Fibroblast of gingiva (primary cell): Measurements from ENCODE around the gene GRID2IP.
"Not testable (repeated sequence)": the region's sequence is repeated elsewhere in the genome, so short reads cannot be mapped to it uniquely, and the experiment has no call there.

Experiments
- DNase-seq: peaks from one replicate; pipeline ENCODE4 v3.0.0-alpha.2; 2011; ENCODE audit warnings: low read depth

Gene GRID2IP

DNA sequence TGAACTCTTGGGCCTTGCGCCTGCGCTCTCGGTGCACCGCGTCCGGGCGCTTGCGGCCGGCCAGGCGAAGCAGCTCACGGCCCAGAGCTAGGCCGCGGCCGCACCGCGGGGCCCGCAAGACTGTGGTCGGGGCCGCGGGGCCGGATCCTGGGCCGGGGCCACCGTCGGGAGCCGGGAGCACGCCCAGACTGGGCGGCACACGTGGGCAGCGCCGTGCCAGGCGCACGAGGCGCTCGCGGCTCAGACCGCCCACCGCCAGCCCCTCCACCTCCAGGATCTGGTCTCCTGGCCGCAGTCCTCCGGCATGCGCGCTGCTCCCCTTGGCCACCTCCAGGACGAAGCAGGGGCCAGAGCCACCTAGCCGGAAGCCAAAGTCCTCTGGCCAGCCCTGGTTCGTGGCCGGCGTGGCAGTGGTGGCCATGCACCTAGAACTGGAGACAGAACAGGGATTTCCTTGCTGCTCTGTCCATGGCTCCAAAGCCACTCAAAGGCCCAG lies at the start of gene GRID2IP:
TSS of gene GRID2IP (minus strand) at position 446 of the 496 bp plus-strand sequence. CDS start at position 421, 25 bp downstream.
- DNase-seq, result no peak

DNA sequence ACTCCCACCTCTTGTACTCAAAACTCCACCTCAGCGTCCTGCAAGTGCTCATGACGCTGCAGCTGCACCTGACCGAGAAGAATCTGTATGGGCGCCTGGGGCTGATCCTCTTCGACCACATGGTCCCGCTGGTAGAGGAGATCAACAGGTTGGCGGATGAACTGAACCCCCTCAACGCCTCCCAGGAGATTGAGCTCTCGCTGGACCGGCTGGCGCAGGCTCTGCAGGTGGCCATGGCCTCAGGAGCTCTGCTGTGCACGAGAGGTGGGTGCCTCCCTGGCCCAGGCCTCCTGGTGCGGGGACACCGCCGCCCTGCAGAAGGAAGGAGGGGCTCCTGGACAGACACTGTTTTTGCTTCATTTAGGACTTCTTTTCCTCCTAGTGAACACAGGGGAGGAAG lies 48.8 kb upstream of the GRID2IP start:
- DNase-seq, result no peak

DNA sequence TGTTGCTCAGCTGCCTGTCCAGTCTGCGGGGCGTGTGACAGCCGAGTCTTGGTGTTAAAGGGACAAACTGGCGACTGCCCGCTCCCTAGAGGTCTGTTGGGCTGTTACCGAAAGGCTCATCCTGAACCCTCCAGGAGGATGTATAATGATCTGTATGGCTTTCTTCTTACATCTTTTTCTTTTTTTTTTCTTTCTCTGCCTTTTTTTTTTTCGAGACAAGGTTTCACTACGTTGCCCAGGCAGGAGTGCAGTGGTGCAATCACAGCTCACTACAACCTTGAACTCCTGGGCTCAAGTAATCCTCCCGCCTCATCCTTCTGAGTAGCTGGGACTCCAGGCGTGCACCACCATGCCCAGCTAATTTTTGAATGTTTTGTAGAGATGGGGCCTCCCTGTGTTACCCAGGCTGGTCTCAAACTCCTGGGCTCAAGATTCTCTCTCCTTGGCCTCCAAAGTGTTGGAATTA lies 39.4 kb upstream of the GRID2IP start:
- no peak for DNase-seq

DNA sequence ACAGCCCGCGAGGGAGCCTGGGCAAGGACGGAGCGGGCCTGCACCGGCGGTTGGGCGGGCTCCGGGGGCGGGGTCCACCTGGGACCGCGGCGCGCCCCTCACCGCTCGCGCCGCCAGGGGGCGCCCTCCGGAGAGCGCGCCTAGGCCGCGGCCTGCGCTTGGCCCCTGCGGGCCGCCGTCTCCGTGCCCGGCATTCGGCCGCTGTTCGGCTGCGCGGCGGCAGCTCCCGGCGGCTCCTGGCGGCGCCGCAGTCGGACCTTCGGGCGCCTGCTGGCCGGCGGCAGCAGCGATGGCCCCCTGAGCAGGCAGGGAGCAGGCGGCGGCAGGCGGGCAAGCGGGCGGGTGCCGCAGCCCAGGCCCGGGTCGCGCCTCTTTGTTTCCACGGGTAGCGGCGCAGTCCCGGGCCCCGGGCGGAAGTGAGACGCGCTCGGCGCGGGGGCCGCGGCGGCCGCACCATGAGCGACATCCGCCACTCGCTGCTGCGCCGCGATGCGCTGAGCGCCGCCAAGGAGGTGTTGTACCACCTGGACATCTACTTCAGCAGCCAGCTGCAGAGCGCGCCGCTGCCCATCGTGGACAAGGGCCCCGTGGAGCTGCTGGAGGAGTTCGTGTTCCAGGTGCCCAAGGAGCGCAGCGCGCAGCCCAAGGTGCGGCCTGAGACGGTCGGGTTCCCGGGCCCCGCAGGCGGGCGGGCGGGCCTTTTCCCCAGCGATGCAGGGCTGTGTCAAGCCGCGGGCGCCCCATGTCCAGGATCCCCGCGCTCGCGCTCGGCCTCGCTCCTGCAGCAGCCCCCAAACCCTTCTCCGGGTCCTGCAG lies 38.8 kb upstream of the GRID2IP start, which contains the start of gene INTS15:
TSS of gene INTS15 (plus strand) at position 193 of the 816 bp plus-strand sequence. CDS start at position 456, 263 bp downstream.
- peak; percentile 77 for DNase-seq

DNA sequence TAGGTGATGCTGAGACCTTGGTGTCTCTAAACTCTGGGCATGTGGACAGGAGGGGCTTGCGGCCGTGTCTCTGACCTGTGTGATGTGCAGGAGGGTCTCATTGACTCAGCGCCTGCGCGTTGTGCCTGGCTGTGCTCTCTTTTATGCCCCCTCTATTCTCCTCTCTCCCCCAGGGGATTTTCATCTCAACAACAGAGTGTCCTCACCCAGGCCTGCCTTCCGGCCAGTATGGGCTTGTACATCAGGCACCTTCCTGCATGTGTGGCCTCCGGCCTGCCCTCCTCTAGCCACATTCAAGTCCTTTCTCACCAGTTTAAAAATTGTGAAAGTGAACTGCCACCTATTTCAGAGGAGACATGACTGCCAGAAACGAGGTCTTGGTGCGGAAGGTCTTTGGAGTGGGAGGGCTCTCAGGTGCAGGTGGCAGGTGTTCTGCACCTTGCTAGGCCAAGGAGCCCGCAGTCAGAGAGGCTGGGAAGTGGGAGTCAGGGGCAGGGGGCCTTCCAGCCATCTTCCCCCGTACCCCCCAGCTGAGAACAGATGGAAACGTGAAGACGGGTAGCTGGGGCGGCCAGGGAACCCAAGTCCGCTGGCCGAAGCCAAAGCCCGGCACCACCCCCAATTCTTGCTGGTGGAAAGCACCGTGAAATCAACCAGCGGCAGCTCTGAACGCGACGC lies 38.0 kb upstream of the GRID2IP start:
- DNase-seq, result no peak

DNA sequence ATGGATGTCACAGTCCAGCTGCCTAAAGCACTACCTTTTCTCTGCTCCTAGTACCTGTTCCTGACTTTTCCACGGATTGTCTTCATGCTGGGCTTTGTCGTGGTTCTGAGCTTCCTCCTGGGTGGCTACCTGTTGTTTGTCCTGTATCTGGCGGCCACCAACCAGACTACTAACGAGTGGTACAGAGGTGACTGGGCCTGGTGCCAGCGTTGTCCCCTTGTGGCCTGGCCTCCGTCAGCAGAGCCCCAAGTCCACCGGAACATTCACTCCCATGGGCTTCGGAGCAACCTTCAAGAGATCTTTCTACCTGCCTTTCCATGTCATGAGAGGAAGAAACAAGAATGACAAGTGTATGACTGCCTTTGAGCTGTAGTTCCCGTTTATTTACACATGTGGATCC lies 37.3 kb upstream of the GRID2IP start:
- DNase-seq, result no peak

DNA sequence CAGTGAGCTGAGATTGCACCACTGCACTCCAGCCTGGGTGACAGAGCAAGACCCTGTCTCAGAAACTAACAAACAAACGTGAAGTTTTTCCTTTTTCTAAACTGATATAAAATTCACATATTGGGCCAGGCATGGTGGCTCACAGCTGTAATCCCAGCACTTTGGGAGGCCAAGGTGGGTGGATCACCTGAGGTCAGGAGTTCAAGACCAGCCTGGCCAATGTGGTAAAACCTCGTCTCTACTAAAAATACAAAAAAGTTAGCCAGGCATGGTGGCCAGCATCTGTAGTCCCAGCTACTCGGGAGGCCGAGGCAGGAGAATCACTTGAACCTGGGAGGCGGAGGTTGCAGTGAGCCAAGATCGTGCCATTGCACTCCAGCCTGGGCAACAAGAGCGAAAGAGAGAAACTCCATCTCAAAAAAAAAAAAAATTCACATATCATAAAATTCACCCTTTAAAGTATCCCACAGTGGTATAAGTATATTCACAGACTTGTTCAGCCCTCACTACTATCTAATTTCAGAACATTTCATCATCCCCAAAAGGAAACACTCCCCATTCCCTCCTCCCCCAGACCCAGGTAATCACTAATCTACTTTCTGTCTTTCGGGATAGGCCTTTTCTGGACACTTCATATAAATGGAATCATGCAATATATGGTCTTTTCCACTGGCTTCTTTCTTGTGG lies 34.6 kb upstream of the GRID2IP start:
- not testable (repeated sequence) for DNase-seq

DNA sequence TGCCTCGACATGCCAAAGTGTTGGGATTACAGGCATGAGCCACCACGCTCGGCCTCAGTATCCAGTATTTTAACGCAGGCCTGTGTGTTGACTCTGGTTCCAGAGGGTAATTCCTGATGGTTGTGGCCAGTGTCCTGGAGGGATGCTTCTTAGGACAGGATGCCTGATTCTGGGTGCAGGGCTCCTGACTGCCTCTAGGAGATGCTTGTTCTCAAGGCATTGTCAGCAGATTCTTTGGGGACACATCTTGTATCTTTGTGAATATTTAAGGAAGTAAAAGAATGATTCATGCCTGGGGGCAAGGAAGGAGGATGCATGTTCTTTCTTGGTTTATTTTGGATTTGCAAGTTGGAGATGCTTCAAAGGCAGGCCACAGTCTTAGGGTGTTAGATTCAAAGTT lies 28.2 kb upstream of the GRID2IP start:
- no peak for DNase-seq

DNA sequence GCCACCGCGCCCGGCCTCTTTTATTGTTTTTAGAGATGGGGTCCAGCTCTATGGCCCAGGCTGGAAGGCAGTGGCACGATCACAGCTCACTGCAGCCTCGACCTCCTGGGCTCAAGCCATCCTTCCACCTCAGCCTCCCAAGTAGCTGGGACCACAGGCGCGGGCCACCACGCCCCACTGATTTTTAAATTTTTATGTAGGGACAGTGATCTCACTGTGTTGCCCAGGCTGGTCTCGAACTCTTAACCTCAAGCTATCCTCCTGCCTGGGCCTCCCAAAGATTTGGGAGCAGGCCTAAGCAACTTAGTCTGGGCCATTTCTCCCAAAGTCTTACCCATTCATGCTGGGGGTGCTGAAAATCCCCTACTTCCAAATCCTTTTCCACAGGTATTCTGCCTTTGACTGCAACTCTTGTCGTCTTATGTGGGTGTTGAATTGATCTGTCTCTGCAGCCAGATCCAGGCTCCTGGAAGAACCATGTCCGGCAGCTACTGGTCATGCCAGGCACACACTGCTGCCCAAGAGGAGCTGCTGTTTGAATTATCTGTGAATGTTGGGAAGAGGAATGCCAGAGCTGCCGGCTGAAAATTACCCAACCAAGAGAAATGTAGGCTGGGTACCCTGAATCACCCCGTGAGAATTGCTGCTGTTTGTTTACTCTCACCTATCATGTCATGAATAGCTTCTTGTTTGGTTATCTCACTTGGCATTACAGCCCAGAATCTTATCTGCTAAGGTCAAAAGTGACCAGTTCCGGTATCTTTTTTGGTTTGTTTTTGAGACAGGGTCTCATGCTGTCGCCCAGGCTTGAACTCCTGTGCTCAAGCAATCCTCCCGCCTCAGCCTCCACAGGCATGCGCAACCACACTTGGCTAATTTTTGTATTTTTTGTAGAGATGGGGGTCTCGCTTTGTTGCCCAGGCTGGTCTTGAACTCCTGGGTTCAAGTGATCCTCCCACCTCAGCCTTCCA lies 27.1 kb upstream of the GRID2IP start:
- DNase-seq, result no peak

DNA sequence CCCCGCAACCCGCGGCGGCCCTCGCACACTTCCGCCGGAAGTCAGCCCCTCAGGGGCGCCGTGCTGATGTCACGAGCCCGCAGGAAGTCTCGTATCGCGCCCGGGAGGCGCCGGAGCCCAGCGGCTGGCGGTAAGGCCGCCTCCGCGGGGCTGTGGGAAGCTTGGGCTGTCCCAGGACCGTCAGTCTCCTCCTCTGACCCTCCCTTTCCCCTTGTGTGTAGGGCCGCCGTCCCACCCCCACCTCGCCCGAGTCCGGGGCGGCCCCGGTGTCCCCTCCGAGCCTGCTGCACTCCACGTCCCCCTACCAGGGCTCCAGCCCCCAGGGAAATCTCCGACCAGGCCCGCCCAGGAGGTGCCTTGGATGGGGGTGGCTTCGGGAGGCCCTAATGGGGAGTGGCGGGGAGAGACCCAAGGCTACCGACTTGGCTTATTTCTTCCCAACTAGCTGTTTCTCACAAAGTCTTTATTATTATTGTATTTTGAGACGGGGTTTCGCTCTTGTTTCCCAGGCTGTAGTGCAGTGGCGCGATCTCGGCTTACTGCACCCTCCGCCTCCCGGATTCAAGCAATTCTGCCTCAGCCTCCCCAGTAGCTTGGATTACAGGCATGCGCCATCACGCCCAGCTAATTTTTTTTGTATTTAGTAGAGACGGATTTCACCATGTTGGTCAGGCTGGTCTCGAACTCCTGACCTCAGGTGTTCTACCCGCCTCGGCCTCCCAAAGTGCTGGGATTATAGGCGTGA lies 26.3 kb upstream of the GRID2IP start, which contains the start of gene ZDHHC4:
TSS of gene ZDHHC4 (plus strand) at position 86 of the 745 bp plus-strand sequence. CDS start 3,108 bp downstream, outside the sequence.
- DNase-seq, result peak; percentile 87

DNA sequence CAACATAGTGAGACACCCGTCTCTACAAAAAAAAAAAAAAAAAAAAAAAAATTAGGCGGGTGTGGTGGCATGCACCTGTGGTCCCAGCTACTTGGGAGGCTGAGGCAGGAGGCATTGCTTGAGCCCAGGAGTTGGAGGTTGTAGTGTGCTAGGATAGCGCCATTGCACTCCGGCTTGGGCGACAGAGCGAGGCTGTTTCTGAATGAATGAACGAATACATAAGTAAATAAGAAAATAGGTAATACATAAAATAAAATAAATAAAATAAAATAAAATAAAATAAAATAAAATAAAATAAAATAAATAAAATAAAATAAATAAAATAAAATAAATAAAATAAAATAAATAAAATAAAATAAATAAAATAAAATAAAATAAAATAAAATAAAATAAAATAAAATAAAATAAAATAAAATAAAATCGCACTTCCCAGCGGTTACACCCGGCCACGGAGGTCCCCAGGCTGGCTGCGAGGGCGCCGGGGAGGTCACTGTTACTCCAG lies 25.7 kb upstream of the GRID2IP start:
- DNase-seq, result not testable (repeated sequence)

DNA sequence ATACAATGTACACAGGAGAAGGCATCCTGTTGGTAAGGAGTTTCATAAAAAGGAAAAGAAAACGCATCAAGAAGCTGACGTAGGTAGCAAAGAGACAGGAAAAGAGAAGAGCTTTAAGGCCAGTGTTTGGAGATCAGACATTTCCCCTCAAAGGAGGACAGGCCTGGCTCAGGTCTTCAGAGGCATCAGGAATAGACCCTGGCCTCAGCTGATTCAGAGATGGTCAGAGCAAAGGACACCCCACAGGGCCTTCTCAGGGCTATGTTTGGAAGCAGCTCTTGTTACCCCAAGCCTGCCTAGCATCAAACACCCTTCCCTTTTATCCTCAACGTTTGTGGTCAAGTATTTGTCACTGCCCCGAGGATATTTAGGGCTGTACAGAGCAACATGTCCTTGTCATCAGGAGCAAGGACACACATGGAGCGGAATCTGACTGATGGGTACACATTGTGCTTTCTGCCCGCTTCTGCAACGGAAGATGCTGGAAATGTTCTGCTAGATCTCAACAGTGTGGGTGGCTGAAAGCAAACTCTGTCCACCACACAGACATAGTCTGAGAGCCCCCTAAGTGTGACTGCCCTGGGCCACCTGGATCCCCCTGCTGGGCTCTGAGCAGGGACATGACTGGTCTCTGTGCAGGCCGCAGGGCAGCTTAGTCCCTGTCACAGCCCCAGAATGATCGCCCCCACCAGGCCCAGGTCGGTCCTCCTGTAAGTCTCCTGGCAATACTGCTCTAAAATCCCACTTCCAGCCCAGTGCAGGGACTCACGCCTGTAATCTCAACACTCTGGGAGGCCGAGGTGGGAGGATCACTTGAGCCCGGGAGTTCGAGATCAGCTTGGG lies 25.0 kb upstream of the GRID2IP start:
- DNase-seq, result no peak

DNA sequence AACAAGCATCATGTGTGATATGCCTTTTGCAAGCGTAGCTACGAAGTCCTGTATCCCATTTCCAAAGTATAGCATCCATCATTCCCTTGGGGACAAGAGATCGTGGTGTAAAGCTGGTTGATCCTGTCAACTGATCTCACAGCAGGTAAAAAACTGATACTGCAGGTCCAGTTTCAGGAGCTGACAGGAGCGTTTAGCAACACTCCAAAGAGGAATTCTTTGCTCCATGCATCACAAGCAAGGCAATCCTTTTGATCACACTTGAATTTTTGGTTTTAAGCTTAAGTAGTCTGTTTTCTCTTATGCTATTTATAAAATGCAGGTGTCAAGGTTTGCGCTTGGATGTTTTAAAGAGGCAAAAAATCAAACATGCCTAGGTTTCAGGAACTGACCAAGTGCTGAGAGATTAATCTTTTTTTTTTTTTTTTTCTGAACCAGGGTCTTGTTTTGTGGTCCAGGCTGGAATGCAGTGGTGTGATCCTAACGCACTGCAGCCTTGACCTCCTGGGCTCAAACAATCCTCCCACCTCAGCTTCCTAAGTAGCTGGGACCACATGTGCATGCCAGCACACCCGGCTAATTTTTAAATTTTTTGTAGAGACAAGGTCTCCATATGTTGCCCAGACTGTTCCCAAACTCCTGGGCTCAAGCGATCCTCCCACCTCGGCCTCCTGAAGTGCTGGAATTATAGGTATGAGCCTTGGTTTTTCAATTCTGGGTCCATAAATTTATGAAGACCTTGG lies 24.2 kb upstream of the GRID2IP start:
- DNase-seq, result no peak

DNA sequence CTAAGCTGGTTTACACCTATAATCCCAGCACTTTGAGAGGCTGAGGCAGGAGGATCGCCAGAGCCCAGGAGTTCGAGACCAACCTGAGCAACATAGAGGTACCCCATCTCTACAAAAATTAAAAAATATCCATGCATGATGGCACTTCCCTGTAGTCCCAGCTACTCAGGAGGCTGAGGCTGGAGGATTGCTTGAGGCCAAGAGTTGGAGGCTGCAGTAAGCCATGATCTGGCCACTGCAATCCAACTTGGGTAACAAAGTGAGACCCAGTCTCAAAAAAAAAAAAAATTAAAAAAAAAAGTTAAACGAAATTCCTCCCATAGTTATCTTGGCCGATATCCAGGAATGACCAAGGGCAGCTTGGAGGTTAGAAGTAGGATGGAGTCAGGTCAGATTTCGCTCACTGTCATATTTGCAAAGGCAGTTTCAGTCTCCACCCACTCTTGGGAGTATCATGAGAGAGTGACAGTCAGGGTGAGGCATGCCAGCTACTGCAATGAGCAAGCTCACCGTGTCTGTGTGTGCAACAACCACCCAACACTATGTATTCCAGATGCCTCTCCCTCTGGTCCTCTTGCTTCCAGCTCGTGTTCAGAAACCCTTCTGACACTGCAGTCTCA lies 20.0 kb upstream of the GRID2IP start:
- no peak for DNase-seq

DNA sequence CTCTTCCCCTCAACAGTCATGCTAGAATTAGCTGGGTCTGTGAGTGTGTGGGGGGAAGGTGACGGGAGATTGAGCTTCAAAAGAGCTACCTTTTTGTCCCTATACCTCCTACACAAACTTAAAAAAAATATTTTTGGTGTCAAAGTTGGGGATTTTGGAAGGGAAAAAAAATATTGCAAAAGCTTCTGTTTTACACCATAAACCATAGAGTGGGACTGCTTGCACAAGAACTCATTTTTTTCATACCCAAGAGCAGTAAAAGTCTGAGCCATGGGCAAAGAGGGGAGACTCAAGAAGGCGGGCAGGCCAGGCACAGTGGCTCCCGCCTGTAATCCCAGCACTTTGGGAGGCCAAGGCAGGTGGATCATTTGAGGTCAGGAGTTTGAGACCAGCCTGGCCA lies 16.6 kb upstream of the GRID2IP start:
- no peak for DNase-seq

DNA sequence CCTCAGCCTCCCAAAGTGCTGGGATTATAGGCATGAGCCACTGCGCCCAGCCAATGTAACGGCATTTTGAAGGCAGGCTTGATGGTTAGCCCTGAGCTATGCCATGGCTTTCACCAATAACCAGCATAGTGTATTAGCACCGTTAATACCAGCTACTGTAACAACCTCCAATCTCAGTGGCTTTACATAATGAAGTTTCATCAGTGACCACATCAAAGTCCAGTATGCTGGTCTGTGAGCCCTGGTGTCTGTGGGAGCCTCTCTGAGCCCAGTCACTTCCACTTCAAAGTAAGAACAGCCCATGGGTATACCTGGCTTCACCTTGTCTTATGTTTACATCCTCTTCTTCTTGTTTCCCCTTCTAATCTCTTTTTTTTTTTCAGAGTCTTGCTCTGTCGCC lies 14.4 kb upstream of the GRID2IP start:
- no peak for DNase-seq

DNA sequence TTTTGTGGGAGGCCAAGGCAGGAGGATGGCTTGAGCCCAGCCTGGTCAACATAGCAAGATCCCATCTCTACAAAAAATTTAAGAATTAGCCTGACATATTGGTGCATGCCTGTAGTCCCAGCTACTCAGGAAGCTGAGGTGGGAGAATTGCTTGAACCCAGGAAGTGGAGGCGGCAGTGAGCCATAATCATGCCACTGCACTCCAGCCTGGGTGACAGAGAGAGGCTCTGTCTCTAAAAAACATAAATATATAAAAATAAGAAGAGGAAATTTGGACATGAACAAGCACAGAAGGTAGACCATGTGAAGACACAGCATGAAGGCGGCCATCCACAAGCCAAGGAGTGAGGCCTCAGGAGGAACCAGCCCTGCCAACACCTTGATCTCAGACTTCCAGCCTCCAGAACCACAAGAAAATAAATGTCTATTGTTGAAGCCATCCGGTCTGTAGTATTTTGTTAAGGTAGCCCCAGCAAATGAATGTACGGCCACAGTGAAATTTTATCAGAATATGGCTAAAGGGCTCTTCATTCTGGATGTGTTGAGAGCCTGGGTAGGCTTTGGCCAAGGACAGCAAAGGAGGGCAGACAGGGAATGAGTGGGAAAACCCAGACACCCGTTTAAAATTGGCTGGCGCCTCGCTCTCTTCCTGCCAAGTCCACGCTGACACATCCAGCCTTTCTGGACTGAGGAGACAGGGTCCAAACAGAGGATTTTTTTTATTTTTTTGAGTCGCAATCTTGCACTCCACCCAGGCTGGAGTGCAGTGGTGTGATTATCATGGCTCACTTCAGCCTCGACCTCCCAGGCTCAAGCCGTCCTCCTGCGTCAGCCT lies 12.9 kb upstream of the GRID2IP start:
- DNase-seq, result no peak
